HUES64 (cell line): ENCODE results near the gene LMTK2.

Source experiments
- H3K27ac ChIP-seq: 2 replicates; pipeline ENCODE4 v1.7.0; 2013; ENCODE audit warnings: low read depth, low read length, inconsistent platforms
- H3K27me3 ChIP-seq: 2 replicates; pipeline ENCODE4 v1.6.1; 2013; ENCODE audit warnings: mild to moderate bottlenecking, low read length; ENCODE audit not compliant: insufficient read depth
- H3K36me3 ChIP-seq: 2 replicates; pipeline ENCODE4 v1.6.1; 2013; ENCODE audit warnings: mild to moderate bottlenecking, low read length; ENCODE audit not compliant: insufficient read depth
- H3K4me1 ChIP-seq: 2 replicates; pipeline ENCODE4 v1.6.1; 2013; ENCODE audit warnings: mild to moderate bottlenecking, low read length, moderate library complexity; ENCODE audit not compliant: insufficient read depth
- H3K4me3 ChIP-seq: 2 replicates; pipeline ENCODE4 v1.5.1; 2013; ENCODE audit warnings: mild to moderate bottlenecking, low read length, moderate library complexity
- H3K9ac ChIP-seq: 2 replicates; pipeline ENCODE4 v1.6.1; 2013; ENCODE audit warnings: mild to moderate bottlenecking, low read depth, low read length
- H3K9me3 ChIP-seq: 2 replicates; pipeline ENCODE4 v1.6.1; 2013; ENCODE audit warnings: low read depth, low read length; ENCODE audit not compliant: insufficient read depth
- WGBS: fragments of 150-250, 120-280 bp; methylation state at CpG from one replicate; pipeline ENCODE4 v1.1.7; 2013; ENCODE audit warnings: missing lambda C conversion rate; 5-methylcytosine and 5-hydroxymethylcytosine counted together

LMTK2 gene

DNA sequence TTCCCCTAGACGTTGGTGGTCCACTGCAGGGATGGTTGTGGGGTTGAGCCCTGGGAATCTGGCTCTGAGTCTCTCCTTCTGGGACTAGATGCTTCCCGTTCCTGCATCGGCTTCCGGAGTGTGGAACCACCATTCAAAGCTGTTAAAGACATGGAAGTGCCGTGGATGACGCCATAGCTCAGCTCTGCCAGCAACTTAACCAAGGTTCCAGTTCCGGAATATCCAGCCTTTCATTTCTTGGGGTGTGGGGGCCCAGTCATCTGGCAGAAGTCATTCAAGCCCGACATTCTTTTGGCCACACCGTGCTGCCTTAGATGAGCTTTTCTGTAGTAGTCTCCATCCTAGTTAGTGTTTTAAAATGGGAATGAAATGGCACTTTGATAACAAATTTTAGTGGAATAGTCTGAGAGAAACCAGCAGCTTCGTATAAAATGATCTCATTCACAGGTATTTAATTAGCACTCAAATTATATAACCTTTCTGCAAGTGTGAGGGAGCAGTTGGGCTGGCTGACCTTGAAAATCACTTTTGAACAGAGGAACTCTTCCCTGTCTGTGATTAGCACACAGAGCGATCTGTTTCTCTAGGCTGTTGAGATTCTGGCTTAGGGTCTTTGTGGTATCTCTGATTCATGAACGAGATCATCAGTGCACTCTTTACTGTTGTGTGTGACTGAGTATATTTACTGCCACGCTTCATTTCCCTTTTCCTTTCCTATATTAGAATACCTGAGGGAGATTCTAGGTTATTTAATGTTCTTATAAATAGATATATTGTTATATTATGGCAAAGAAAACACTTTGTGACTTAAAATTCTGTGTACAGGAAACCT, 19.9 kb downstream of the LMTK2 start:
- no peak overlapping the region for H3K9ac ChIP-seq
- H3K27me3 ChIP-seq, result no peaks in the 10 kb centered on the region
- H3K27ac ChIP-seq, result no peak overlapping the region
- no peak overlapping the region for H3K4me3 ChIP-seq
- 95% methylated on average over 12 of the region's 13 CpGs for WGBS
- H3K4me1 ChIP-seq, result no peaks in the 10 kb centered on the region; the same call in 1 of the 2 replicates
- no peaks in the 10 kb centered on the region for H3K36me3 ChIP-seq
- no peaks in the 10 kb centered on the region for H3K9me3 ChIP-seq

DNA sequence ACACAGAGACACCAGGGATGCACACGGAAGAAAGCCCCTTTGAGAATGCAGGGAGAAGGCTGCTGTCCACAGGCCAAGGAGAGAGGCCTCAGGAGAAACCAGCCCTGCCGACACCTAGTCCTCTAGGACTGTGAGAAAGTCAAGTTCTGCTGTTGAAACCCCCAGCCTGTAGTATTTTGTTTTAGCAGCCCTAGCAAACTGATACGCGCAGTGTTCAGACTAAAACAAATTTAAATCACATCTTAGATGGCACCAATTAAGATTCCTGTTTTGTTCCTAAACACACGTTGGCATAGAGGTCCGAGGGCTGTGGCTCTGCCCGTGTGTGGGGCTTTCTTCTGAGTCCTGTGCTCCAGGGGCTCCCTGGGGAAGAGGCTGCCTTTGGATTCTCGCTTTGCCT, 21.7 kb downstream of the LMTK2 start:
- 95% methylated on average over 8 of the region's 8 CpGs for WGBS
- no peaks in the 10 kb centered on the region for H3K36me3 ChIP-seq
- H3K27ac ChIP-seq, result no peak overlapping the region
- no peaks in the 10 kb centered on the region for H3K27me3 ChIP-seq
- H3K4me3 ChIP-seq, result no peak overlapping the region
- H3K9ac ChIP-seq, result no peak overlapping the region
- H3K9me3 ChIP-seq, result no peaks in the 10 kb centered on the region
- peaks cover 10% of the 10 kb centered on the region for H3K4me1 ChIP-seq

DNA sequence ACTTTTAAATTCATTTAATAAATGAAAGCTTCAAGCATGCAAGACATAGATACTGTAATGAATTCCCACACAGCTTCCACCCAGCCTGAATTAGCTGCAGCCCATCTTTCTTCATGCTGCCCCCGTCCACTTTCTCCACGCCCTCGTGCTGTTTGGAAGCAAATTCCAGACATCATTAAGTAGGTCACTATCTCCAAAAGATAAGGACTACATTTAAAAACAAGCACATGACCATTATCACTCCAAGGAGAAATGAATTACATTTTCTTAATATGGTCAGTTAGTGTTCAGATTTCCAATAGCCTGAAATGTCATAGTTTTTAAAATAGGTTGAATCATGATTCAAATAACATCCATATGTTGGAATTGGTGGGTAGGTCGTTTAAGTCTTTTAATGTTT, 24.3 kb downstream of the LMTK2 start:
- H3K36me3 ChIP-seq, result no peaks in the 10 kb centered on the region
- no peaks in the 10 kb centered on the region for H3K9me3 ChIP-seq
- no peak overlapping the region for H3K9ac ChIP-seq
- H3K4me1 ChIP-seq, result peaks cover 31% of the 10 kb centered on the region
- no peak overlapping the region for H3K4me3 ChIP-seq
- no peak overlapping the region for H3K27ac ChIP-seq
- 85% methylated on average over 3 of the region's 4 CpGs for WGBS
- H3K27me3 ChIP-seq, result no peaks in the 10 kb centered on the region

DNA sequence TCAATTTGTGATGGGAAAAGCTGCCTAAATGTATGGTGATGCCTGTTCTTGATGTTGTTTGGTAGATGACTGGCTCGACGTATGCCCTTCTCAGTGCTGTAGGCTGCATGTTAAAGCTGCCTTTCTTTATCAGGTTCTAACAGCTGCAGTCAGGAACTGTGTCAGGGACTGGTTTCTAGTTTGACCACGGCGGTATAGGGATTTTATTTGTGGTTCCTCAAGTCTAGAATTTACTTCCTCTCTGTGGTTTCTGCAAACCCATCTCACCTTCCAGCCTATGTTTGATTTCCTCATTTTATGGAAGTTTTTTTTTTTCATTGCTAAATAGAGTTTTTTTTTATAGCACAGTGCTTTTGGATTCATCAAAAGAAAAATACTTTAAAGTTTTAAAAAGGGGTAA, 26.5 kb downstream of the LMTK2 start:
- no peaks in the 10 kb centered on the region for H3K9me3 ChIP-seq
- no peak overlapping the region for H3K4me3 ChIP-seq
- H3K36me3 ChIP-seq, result peaks cover 6% of the 10 kb centered on the region
- no peaks in the 10 kb centered on the region for H3K27me3 ChIP-seq
- peaks cover 37% of the 10 kb centered on the region for H3K4me1 ChIP-seq
- WGBS, result 68% methylated on average over 2 of the region's 4 CpGs
- H3K9ac ChIP-seq, result no peak overlapping the region
- H3K27ac ChIP-seq, result no peak overlapping the region

DNA sequence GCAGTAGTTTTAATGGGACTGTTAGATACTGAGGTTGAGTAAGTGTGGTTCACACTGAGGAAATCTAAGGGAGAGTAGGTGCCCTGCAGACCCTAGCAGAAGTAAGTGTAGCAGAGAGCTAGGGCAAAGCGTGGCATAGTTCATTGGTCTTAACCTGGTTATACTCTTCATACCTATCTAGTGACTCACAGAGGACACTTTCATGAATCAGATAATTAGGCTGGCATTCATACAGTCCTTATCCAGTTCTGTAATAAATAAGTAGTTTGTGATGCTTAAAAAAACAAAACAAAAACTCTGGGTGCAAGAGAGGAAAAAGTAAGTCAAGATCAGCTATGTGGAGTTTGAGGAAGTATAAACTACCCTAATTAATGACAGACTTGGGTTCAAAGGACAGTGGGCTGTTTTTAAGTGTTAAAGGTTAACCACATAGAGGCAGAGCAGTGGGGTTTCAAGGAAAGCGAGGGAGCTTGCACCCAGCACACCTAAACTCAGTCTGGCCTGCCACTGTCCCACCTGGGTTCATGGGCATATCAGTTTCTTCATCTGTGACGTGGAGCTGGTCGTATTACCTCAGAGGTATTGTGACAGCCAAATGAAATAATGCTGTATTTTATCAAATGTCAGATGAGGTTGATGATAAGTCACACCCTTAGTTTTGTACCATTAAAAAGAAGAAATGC, 27.1 kb downstream of the LMTK2 start:
- 96% methylated on average over 4 of the region's 4 CpGs for WGBS
- no peaks in the 10 kb centered on the region for H3K27me3 ChIP-seq
- H3K9me3 ChIP-seq, result no peaks in the 10 kb centered on the region
- H3K27ac ChIP-seq, result no peak overlapping the region
- H3K9ac ChIP-seq, result no peak overlapping the region
- H3K4me3 ChIP-seq, result no peak overlapping the region
- peaks cover 37% of the 10 kb centered on the region for H3K4me1 ChIP-seq
- peaks cover 12% of the 10 kb centered on the region for H3K36me3 ChIP-seq

DNA sequence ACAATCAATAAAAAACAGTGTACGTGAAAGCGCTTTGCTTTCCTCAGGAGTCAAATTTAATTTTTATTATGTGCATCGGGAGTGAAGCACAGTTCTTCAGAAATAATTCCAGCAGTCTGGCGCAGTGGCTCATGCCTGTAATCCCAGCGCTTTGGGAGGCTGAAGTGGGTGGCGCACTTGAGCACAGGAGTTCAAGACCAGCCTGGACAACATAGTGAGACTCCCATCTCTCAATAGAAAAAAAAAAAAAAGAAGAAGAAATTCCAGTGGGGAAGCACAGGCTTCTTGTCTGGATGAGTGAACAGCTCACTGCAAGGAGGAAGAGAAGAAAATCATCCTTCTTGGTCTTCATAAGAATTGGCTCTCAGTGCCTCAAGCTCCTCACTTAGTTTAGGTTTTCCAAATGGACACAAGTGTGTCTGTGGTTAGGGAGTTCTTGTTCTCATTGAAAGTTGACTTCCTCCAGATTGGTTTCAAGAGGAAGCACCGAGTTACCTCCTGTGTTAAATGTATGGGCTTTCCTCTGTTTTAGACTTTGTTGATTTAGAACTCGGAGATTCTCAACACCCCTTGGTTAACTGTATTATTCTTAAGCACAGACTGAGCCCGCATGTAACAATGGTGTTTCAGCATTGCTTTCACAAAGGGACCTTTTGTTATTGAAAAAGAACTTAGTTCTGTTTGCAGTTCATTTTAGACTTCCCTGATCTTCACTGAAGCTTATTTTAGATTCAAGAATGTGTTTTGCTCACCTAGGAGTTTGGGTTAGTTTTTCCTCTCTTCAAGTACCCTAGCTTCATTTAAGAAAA, 28.0 kb downstream of the LMTK2 start:
- no peak overlapping the region for H3K4me3 ChIP-seq
- peak overlapping the region; percentile 73; the same call in 1 of the 2 replicates for H3K27ac ChIP-seq
- no peak overlapping the region for H3K9ac ChIP-seq
- peaks cover 37% of the 10 kb centered on the region for H3K4me1 ChIP-seq
- WGBS, result 80% methylated on average over 8 of the region's 9 CpGs
- H3K36me3 ChIP-seq, result peaks cover 20% of the 10 kb centered on the region
- H3K9me3 ChIP-seq, result no peaks in the 10 kb centered on the region
- H3K27me3 ChIP-seq, result no peaks in the 10 kb centered on the region

DNA sequence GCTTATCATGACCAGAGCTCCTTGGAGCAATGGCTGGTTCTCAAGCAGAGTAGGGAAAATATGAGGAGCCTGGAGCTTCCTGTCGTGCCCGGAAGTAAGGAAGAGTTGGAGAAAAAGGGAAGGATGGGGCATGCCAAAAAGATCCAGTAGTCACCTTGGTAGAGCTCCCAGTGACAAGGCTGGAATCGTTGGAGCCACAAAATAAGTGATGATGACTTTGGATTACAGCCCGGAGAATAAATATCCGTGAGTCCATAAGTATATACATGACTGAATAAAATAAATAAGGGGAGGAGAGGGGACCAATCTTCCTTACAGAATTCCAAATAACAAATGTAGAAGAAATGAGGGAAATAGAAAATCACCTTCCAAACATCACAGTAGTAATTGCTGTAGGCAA, 29.3 kb downstream of the LMTK2 start:
- Histone ChIP-seq H3K4me3 (no peak overlapping the region), H3K9ac (no peak overlapping the region), H3K9me3 (no peaks in the 10 kb centered on the region), H3K36me3 (peaks cover 24% of the 10 kb centered on the region), H3K27ac (no peak overlapping the region), H3K27me3 (no peaks in the 10 kb centered on the region), H3K4me1 (peaks cover 37% of the 10 kb centered on the region)
- WGBS, result 92% methylated on average over 5 of the region's 5 CpGs

DNA sequence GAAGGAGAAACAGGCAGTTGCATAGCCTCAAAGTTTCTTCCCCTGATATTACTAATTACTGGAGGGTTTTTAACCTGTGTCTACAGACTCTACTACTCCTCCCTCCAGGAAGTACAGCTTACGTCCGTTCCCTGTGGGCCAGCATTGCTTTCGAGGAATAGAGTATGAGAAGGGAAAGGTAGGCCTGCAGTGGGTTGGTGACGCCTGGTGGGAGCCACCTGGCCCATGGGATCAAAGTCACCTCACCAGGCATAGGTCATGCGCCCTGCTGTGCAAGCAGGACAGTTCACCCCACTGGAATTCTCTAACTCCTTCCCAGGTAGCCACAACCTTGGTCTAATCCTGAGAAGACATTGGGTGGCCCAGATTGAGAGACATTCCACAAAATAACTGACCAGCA, 29.8 kb downstream of the LMTK2 start:
- no peak overlapping the region for H3K9ac ChIP-seq

DNA sequence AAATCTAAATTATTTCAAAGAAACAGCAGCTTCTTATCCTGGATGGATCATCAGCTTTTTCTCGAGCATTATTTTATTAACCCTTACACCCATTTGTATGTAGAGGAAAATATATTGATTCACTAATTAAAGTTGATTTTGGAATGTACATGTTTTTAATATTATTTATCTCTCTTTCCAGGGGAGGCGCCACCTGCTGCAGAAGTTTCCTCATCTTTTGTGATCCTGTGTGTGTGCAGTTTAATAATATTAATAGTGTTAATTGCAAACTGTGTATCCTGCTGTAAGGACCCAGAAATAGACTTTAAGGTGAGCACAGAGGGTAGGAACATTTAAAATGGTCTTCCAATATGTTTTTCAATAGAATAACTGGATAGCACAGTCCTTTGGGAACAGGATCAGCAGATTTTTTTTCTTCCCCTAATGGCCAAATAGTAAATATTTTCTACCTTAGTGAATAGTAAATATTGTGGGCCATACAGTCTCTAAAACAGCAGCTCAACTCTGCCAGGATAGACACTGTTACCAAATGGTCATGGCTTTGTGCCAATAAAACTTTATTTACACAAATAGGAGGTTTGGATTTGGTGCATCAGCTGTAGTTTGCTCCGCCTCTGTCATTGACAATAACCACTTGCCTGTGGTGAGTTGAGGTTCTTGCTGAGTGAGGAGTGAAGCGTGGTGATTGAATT, 30.6 kb downstream of the LMTK2 start:
- 93% methylated on average over 3 of the region's 4 CpGs for WGBS
- no peaks in the 10 kb centered on the region for H3K9me3 ChIP-seq
- no peak overlapping the region for H3K4me3 ChIP-seq
- no peaks in the 10 kb centered on the region for H3K27me3 ChIP-seq
- peaks cover 35% of the 10 kb centered on the region for H3K4me1 ChIP-seq
- no peak overlapping the region for H3K9ac ChIP-seq
- H3K27ac ChIP-seq, result no peak overlapping the region
- peaks cover 37% of the 10 kb centered on the region for H3K36me3 ChIP-seq

More for the DNA sequence above, 29.8 kb downstream of the LMTK2 start:
- Histone ChIP-seq H3K4me3 (no peak overlapping the region), H3K36me3 (peaks cover 28% of the 10 kb centered on the region), H3K4me1 (peaks cover 37% of the 10 kb centered on the region), H3K9me3 (no peaks in the 10 kb centered on the region), H3K27me3 (no peaks in the 10 kb centered on the region), H3K27ac (no peak overlapping the region)
- 90% methylated on average over 5 of the region's 5 CpGs for WGBS

DNA sequence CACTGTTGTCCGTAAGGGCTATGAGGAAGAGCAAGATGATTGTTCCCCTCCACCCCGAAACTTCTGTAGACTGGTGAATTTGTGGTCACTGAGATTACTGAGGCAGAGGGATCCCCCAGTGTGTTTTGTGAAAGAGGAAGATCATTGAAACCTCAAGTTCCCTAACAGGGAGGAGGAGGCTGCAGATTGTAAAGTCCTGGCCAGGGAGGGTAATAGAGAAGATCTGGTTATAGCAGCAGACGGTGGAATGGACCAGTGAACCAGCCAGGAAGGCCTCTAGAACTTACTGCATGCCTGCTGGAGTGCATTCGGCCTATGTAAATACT, 31.1 kb downstream of the LMTK2 start:
- Histone ChIP-seq H3K4me1 (peaks cover 33% of the 10 kb centered on the region), H3K27me3 (no peaks in the 10 kb centered on the region), H3K9me3 (no peaks in the 10 kb centered on the region), H3K27ac (no peak overlapping the region), H3K4me3 (no peak overlapping the region), H3K36me3 (peaks cover 42% of the 10 kb centered on the region), H3K9ac (no peak overlapping the region)
- WGBS, result 95% methylated on average over 4 of the region's 4 CpGs
